ENCODE measurements around the gene DTD1.

GRCh38 chr20:18645851-18646250, 58.0 kb downstream of the DTD1 start:
- TF ChIP-seq CTCF (IDR thresholded peaks at IDR 0.05) (no peak), POLR2A (IDR thresholded peaks at IDR 0.05) (no peak)
